Memory B cell (primary cell): ENCODE measurements around the gene DBH.

Experiments used
- ATAC-seq: fragments of 150-1000 bp; cut with Tn5 transposase; 2 replicates; pipeline ENCODE4 v1.10.0; 2021; ENCODE audit warnings: low read depth, mild to moderate bottlenecking, moderate library complexity
- DNase-seq, 2 donors: peaks; one replicate each; pipeline ENCODE4 v3.0.0; 2022; ENCODE audit warnings: low spot score in 2 of 2
- H3K27ac Mint-ChIP-seq: one replicate; pipeline ENCODE4 v1.8.0; 2022; ENCODE audit warnings: mild to moderate bottlenecking, moderate library complexity, mixed read lengths
- H3K27me3 Mint-ChIP-seq: one replicate; pipeline ENCODE4 v1.8.0; 2022; ENCODE audit warnings: mixed read lengths
- H3K36me3 Mint-ChIP-seq: one replicate; pipeline ENCODE4 v1.8.0; 2022; ENCODE audit warnings: mild to moderate bottlenecking, mixed read lengths
- H3K4me1 Mint-ChIP-seq: one replicate; pipeline ENCODE4 v1.8.0; 2022; ENCODE audit warnings: mixed read lengths
- H3K4me3 Mint-ChIP-seq: one replicate; pipeline ENCODE4 v1.8.0; 2022; ENCODE audit warnings: mild to moderate bottlenecking, moderate library complexity, mixed read lengths
- H3K9me3 Mint-ChIP-seq: one replicate; pipeline ENCODE4 v1.8.0; 2022; ENCODE audit warnings: mixed read lengths

DBH gene

GRCh38 chr9:133635533-133636531, at the start of gene DBH:
DBH (plus strand) TSS chr9:133636363; CDS start chr9:133636372, 9 bp downstream.
- no peak within 1 kb of the TSS for H3K27ac Mint-ChIP-seq
- no peaks in the 10 kb centered on the region for H3K4me1 Mint-ChIP-seq
- no peak within 1 kb of the TSS for H3K4me3 Mint-ChIP-seq
- no peaks in the 10 kb centered on the region for H3K36me3 Mint-ChIP-seq
- ATAC-seq (no peak), DNase-seq (no peak)
- no peaks in the 10 kb centered on the region for H3K9me3 Mint-ChIP-seq
- H3K27me3 Mint-ChIP-seq, result peaks cover 20% of the 10 kb centered on the region

GRCh38 chr9:133587051-133587450, 49.1 kb upstream of the DBH start:
- H3K27me3 Mint-ChIP-seq, result peaks cover 17% of the 10 kb centered on the region
- H3K9me3 Mint-ChIP-seq, result peaks cover 2% of the 10 kb centered on the region
- H3K36me3 Mint-ChIP-seq, result no peaks in the 10 kb centered on the region
- H3K27ac Mint-ChIP-seq, result no peak overlapping the region
- DNase-seq, result no peak
- no peak for ATAC-seq
- peaks cover 6% of the 10 kb centered on the region for H3K4me1 Mint-ChIP-seq
- H3K4me3 Mint-ChIP-seq, result no peak overlapping the region

- Mint-ChIP-seq H3K4me3 (no peak overlapping the region), H3K9me3 (peaks cover 2% of the 10 kb centered on the region)
Observed at GRCh38 chr9:133587466-133587865, 48.7 kb upstream of the DBH start.

GRCh38 chr9:133589454-133590227, 46.5 kb upstream of the DBH start:
- H3K36me3 Mint-ChIP-seq, result no peaks in the 10 kb centered on the region
- H3K27ac Mint-ChIP-seq, result peak overlapping the region; percentile 48
- no peak for DNase-seq
- H3K27me3 Mint-ChIP-seq, result peaks cover 19% of the 10 kb centered on the region
- peaks cover 2% of the 10 kb centered on the region for H3K9me3 Mint-ChIP-seq
- no peak overlapping the region for H3K4me3 Mint-ChIP-seq
- H3K4me1 Mint-ChIP-seq, result peaks cover 3% of the 10 kb centered on the region
- no peak for ATAC-seq

More at GRCh38 chr9:133587466-133587865, 48.7 kb upstream of the DBH start:
- Mint-ChIP-seq H3K27ac (no peak overlapping the region), H3K27me3 (peaks cover 16% of the 10 kb centered on the region), H3K4me1 (peaks cover 6% of the 10 kb centered on the region), H3K36me3 (no peaks in the 10 kb centered on the region)
- DNase-seq (no peak), ATAC-seq (no peak)

GRCh38 chr9:133590231-133590855, 45.8 kb upstream of the DBH start:
- Mint-ChIP-seq H3K27me3 (peaks cover 19% of the 10 kb centered on the region), H3K9me3 (peaks cover 2% of the 10 kb centered on the region), H3K36me3 (no peaks in the 10 kb centered on the region), H3K27ac (peak overlapping the region; percentile 48), H3K4me3 (no peak overlapping the region), H3K4me1 (peaks cover under 1% of the 10 kb centered on the region)
- DNase-seq (no peak), ATAC-seq (no peak)

- no peak for ATAC-seq
- no peak overlapping the region for H3K27ac Mint-ChIP-seq
- no peaks in the 10 kb centered on the region for H3K36me3 Mint-ChIP-seq
- H3K27me3 Mint-ChIP-seq, result peaks cover 22% of the 10 kb centered on the region
- no peaks in the 10 kb centered on the region for H3K4me1 Mint-ChIP-seq
- no peak overlapping the region for H3K4me3 Mint-ChIP-seq
- DNase-seq, result no peak
- H3K9me3 Mint-ChIP-seq, result peaks cover 2% of the 10 kb centered on the region
Observed at GRCh38 chr9:133591116-133591910, 44.9 kb upstream of the DBH start.

- ATAC-seq (no peak), DNase-seq (no peak)
- H3K4me3 Mint-ChIP-seq, result no peak overlapping the region
- H3K4me1 Mint-ChIP-seq, result no peaks in the 10 kb centered on the region
- no peaks in the 10 kb centered on the region for H3K36me3 Mint-ChIP-seq
- peaks cover 22% of the 10 kb centered on the region for H3K27me3 Mint-ChIP-seq
- peaks cover 3% of the 10 kb centered on the region for H3K9me3 Mint-ChIP-seq
- H3K27ac Mint-ChIP-seq, result no peak overlapping the region
Observed at GRCh38 chr9:133591985-133592384, 44.2 kb upstream of the DBH start.

- H3K27ac Mint-ChIP-seq, result no peak overlapping the region
- H3K27me3 Mint-ChIP-seq, result peaks cover 22% of the 10 kb centered on the region
- DNase-seq, result no peak
- peaks cover 6% of the 10 kb centered on the region for H3K9me3 Mint-ChIP-seq
- no peak overlapping the region for H3K4me3 Mint-ChIP-seq
- H3K36me3 Mint-ChIP-seq, result peaks cover 2% of the 10 kb centered on the region
- no peak for ATAC-seq
- no peaks in the 10 kb centered on the region for H3K4me1 Mint-ChIP-seq
Observed at GRCh38 chr9:133592731-133593409, 43.3 kb upstream of the DBH start.

- ATAC-seq (no peak), DNase-seq (no peak)
- no peak overlapping the region for H3K4me3 Mint-ChIP-seq
- no peak overlapping the region for H3K27ac Mint-ChIP-seq
- H3K4me1 Mint-ChIP-seq, result no peaks in the 10 kb centered on the region
- H3K9me3 Mint-ChIP-seq, result peaks cover 5% of the 10 kb centered on the region
- H3K27me3 Mint-ChIP-seq, result peaks cover 22% of the 10 kb centered on the region
- H3K36me3 Mint-ChIP-seq, result peaks cover 2% of the 10 kb centered on the region
Observed at GRCh38 chr9:133593587-133594253, 42.4 kb upstream of the DBH start.

GRCh38 chr9:133594310-133594709, 41.9 kb upstream of the DBH start:
- DNase-seq, result no peak
- Mint-ChIP-seq H3K4me1 (no peaks in the 10 kb centered on the region), H3K27ac (no peak overlapping the region), H3K4me3 (no peak overlapping the region), H3K27me3 (peaks cover 22% of the 10 kb centered on the region), H3K9me3 (peaks cover 5% of the 10 kb centered on the region), H3K36me3 (peaks cover 2% of the 10 kb centered on the region)
- ATAC-seq, result no peak

GRCh38 chr9:133595910-133596309, 40.3 kb upstream of the DBH start:
- Mint-ChIP-seq H3K27ac (no peak overlapping the region), H3K4me3 (no peak overlapping the region), H3K27me3 (peaks cover 20% of the 10 kb centered on the region), H3K36me3 (peaks cover 2% of the 10 kb centered on the region), H3K4me1 (no peaks in the 10 kb centered on the region), H3K9me3 (peaks cover 5% of the 10 kb centered on the region)
- ATAC-seq (no peak), DNase-seq (no peak)

GRCh38 chr9:133597316-133597957, 38.7 kb upstream of the DBH start:
- no peak overlapping the region for H3K4me3 Mint-ChIP-seq
- H3K27me3 Mint-ChIP-seq, result peaks cover 19% of the 10 kb centered on the region
- H3K4me1 Mint-ChIP-seq, result no peaks in the 10 kb centered on the region
- ATAC-seq (no peak), DNase-seq (no peak)
- H3K36me3 Mint-ChIP-seq, result peaks cover 2% of the 10 kb centered on the region
- no peak overlapping the region for H3K27ac Mint-ChIP-seq
- peaks cover 5% of the 10 kb centered on the region for H3K9me3 Mint-ChIP-seq
